Posterior cingulate gyrus (tissue), 11 donors: ENCODE results near the gene TPRKB.
"Not testable (repeated sequence)": the region's sequence is repeated elsewhere in the genome, so short reads cannot be mapped to it uniquely, and the experiment has no call there.

ENCODE experiments used
- DNase-seq, 10 donors: peaks; one replicate each; pipeline versions ENCODE4 v3.0.0 to v3.0.0-alpha.2; 2020 to 2021; ENCODE audit warnings: mixed read lengths in 3 of 10
- intact Hi-C: fragments of 100-400 bp; cut with DNase I; formaldehyde crosslinking; loops from one replicate; pipeline ENCODE4 v1.15.1; 2023

TPRKB gene

GRCh38 chr2:73702852-73703493 is 34.2 kb downstream of the TPRKB start:
- DNase-seq, intact Hi-C loops: not testable (repeated sequence)

- intact Hi-C loops: no loop called here
- DNase-seq: peak in 1 of 10 donors; percentile 58
These were observed 35.0 kb downstream of the TPRKB start for GRCh38 chr2:73701968-73702665.

GRCh38 chr2:73701448-73701765 is 35.7 kb downstream of the TPRKB start:
- DNase-seq, intact Hi-C loops: not testable (repeated sequence)

- DNase-seq: no peak
- intact Hi-C loops: no loop called here
These were observed 36.3 kb downstream of the TPRKB start for GRCh38 chr2:73700661-73701447.

- intact Hi-C loops: no loop called here
- DNase-seq: no peak
These were observed 37.0 kb downstream of the TPRKB start for GRCh38 chr2:73700131-73700611.

GRCh38 chr2:73699437-73699836 is 37.7 kb downstream of the TPRKB start:
- intact Hi-C loops: no loop called here
- no peak for DNase-seq

GRCh38 chr2:73698101-73698500 is 39.0 kb downstream of the TPRKB start:
- DNase-seq: no peak
- intact Hi-C loops: no loop called here

- DNase-seq: no peak
- intact Hi-C loops: no loop called here
These were observed 39.5 kb downstream of the TPRKB start for GRCh38 chr2:73697606-73698005.

- DNase-seq, intact Hi-C loops: not testable (repeated sequence)
These were observed 40.2 kb downstream of the TPRKB start for GRCh38 chr2:73696985-73697384.

GRCh38 chr2:73696521-73696920 is 40.6 kb downstream of the TPRKB start:
- DNase-seq, intact Hi-C loops: not testable (repeated sequence)

GRCh38 chr2:73690372-73691088 is 46.6 kb downstream of the TPRKB start:
- DNase-seq, intact Hi-C loops: not testable (repeated sequence)

GRCh38 chr2:73688494-73688893 is 48.7 kb downstream of the TPRKB start:
- intact Hi-C loops: not testable (repeated sequence)

GRCh38 chr2:73685764-73686438 is 51.2 kb downstream of the TPRKB start:
- no peak for DNase-seq

More at GRCh38 chr2:73688494-73688893, 48.7 kb downstream of the TPRKB start:
- DNase-seq: not testable (repeated sequence)

GRCh38 chr2:73684905-73685304 is 52.2 kb downstream of the TPRKB start:
- intact Hi-C loops, DNase-seq: not testable (repeated sequence)

More at GRCh38 chr2:73685764-73686438, 51.2 kb downstream of the TPRKB start:
- intact Hi-C loops: no loop called here

GRCh38 chr2:73684325-73684724 is 52.8 kb downstream of the TPRKB start:
- DNase-seq, intact Hi-C loops: not testable (repeated sequence)

- DNase-seq: peak in 1 of 10 donors; percentile 15
- intact Hi-C loops: not testable (repeated sequence)
These were observed 57.1 kb downstream of the TPRKB start for GRCh38 chr2:73679951-73680571.
